ENCODE results near the gene ACSS1. TPM values are rescaled to one million over a fixed set of nuclear protein-coding genes. Genes with fewer than 3 reads are reported as not detected.
A peak's percentile ranks its signal among the peaks of the same experiment; 100 is the strongest.

The ACSS1 gene
- total RNA-seq, 2 donors from 2014 or later: 25.6 to 26.4 TPM

DNA sequence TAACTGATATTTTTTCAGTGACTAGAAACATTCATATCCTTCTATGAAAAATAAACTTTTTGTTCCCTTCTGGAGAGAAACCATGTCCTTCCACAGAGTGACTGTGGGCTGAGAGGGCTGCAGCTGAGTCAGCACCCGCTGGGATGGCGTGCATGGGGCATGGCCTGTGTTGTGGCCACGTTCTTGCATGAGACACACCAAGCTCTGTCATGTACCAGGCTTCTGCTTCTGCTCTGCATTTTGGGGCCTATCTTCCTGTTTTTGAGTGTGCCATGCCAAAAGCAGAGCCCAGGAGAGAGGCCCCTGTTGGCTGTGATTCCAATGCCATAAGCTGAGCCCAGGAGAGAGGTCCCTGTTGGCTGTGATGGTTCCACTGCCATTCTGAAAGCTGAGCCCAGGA lies 76.1 kb downstream of the ACSS1 start:
- H3K9me3 ChIP-seq: no peaks in the 10 kb centered on the region
- TF ChIP-seq, protein P1, sequence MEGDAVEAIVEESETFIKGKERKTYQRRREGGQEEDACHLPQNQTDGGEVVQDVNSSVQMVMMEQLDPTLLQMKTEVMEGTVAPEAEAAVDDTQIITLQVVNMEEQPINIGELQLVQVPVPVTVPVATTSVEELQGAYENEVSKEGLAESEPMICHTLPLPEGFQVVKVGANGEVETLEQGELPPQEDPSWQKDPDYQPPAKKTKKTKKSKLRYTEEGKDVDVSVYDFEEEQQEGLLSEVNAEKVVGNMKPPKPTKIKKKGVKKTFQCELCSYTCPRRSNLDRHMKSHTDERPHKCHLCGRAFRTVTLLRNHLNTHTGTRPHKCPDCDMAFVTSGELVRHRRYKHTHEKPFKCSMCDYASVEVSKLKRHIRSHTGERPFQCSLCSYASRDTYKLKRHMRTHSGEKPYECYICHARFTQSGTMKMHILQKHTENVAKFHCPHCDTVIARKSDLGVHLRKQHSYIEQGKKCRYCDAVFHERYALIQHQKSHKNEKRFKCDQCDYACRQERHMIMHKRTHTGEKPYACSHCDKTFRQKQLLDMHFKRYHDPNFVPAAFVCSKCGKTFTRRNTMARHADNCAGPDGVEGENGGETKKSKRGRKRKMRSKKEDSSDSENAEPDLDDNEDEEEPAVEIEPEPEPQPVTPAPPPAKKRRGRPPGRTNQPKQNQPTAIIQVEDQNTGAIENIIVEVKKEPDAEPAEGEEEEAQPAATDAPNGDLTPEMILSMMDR (IDR thresholded peaks at IDR 0.05): no peak
- H3K4me1 ChIP-seq: peaks cover 0 to 20% of the 10 kb centered on the region in 2 donors
- no peak overlapping the region for H3K27ac ChIP-seq
- no peak overlapping the region for H3K4me3 ChIP-seq
- DNase-seq (ENCODE audit: low spot score): peak; percentile 67
- H3K27me3 ChIP-seq: no peaks in the 10 kb centered on the region
- peaks cover 18% of the 10 kb centered on the region for H3K36me3 ChIP-seq

GRCh38 chr20:24981282-24981681 lies 76.7 kb downstream of the ACSS1 start:
- Histone ChIP-seq H3K4me1 (peaks cover 0 to 20% of the 10 kb centered on the region in 2 donors), H3K27ac (no peak overlapping the region), H3K27me3 (no peaks in the 10 kb centered on the region), H3K36me3 (peaks cover 20% of the 10 kb centered on the region), H3K4me3 (no peak overlapping the region), H3K9me3 (no peaks in the 10 kb centered on the region)
- DNase-seq (ENCODE audit: low spot score): peak; percentile 11
- TF ChIP-seq, protein P1 (IDR thresholded peaks at IDR 0.05): no peak

DNA sequence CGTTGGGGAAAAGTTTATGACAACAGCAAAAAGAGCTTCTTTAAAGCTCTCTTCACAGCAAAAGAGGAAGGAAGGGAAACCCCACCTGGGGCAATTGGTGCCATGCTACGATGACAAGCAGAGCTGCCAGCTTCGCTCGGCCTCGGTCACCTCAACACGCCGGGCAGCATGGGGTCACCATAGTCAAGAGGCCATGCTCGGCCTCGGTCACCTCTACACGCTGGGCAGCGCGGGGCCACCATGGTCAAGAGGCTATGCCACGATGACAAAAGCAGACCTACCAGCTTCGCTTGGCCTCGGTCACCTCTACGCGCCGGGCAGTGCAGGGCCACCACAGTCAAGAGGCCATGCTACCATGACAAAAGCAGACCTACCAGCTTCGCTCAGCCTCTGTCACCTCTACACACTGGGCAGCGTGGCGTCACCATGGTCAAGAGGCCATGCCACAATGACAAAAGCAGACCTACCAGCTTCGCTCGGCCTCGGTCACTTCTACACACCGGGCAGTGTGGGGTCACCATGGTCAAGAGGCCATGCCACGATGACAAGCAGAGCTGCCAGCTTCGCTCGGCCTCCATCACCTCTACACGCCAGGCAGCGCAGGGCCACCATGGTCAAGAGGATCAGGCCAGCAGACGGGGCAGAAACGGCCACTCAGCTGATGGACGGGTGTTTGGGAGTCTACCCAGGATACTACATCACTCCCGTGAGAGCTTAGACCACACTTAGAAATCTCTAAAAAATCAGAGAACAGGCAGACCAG lies 77.5 kb downstream of the ACSS1 start:
- H3K27me3 ChIP-seq: no peaks in the 10 kb centered on the region
- TF ChIP-seq, protein P1 (IDR thresholded peaks at IDR 0.05): no peak
- H3K9me3 ChIP-seq: peaks cover 0 to 1% of the 10 kb centered on the region in 2 donors
- no peak overlapping the region for H3K27ac ChIP-seq
- peaks cover 0 to 14% of the 10 kb centered on the region in 2 donors for H3K4me1 ChIP-seq
- peaks cover 20% of the 10 kb centered on the region for H3K36me3 ChIP-seq
- H3K4me3 ChIP-seq: no peak overlapping the region
- DNase-seq (ENCODE audit: low spot score): peak; percentile 55

DNA sequence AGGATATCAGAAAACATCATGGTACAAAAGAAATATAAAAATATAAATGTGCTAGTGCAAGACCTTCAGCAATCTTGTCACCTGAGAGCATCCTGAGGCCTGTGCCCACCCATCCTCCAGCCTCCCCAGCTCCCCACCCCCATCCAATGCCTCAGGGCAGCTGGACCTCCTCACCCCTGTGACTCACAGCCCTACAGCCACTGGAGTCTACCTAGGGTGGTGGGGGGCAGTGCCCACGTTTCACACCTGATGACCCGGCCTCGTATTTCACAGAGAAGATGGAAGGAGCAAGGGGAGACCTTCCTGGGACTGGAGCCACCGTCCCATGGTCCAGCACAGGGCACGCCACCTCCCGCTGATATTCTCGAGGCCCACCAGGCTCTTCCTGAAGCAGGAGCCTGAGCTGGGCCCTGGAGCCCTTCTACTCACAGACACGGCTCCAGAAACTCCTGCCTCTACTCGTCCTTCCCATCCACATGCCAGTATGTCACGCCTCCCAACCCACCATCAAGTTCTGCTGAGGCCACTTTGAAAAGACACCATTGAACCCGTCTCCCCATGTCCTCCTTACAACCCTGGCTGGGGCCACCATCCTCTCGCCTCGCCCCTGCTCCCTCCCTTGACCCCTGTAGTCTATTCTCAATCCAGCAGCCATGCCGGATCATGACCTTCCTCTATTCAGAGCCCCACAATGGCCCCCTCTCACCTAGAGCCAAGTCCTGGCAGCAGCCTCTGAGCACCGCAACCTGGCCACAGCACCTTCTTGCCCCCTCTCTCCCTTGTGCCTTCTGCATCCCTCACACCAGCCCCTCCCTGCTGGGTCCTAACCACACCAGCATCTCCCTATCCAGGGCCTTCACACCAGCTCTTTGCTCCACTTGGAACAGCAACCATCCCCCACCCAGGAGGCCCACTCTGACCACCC lies 78.6 kb downstream of the ACSS1 start:
- peaks cover 0 to 6% of the 10 kb centered on the region in 2 donors for H3K9me3 ChIP-seq
- no peak overlapping the region for H3K4me3 ChIP-seq
- peaks cover 20% of the 10 kb centered on the region for H3K36me3 ChIP-seq
- TF ChIP-seq, protein P1 (IDR thresholded peaks at IDR 0.05): no peak
- no peaks in the 10 kb centered on the region for H3K27me3 ChIP-seq
- H3K4me1 ChIP-seq: peaks cover 0 to 8% of the 10 kb centered on the region in 2 donors
- no peak overlapping the region for H3K27ac ChIP-seq
- DNase-seq (ENCODE audit: low spot score): peak; percentile 42

DNA sequence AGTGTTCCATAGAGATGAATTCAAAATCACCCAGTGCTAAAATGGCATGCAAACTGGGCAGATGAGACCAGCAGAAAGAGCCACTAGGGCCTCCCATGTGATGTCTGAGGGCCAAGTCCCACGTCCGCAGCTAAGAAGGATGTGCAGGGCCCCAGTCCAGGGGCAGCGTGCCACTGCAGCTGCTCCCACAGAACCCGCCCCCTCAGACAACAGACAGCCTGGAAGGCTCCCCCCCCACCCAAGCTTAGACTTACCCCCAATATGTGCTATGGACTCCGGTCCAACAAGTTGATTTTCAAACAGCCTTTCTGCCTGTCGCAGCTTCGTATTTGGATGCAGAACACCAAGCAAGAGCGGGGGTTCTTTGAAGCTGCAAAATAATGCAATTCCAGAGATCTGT lies 79.4 kb downstream of the ACSS1 start:
- TF ChIP-seq, protein P1 (IDR thresholded peaks at IDR 0.05): no peak
- Histone ChIP-seq H3K4me1 (peaks cover 0 to 7% of the 10 kb centered on the region in 2 donors), H3K9me3 (peaks cover 0 to 6% of the 10 kb centered on the region in 2 donors), H3K36me3 (peaks cover 20% of the 10 kb centered on the region), H3K27ac (no peak overlapping the region), H3K27me3 (no peaks in the 10 kb centered on the region), H3K4me3 (no peak overlapping the region)
- DNase-seq (ENCODE audit: low spot score): peak; percentile 26

Measured in right atrium auricular region (tissue), 2 donors.